ENCODE results near the gene NEK8.
A peak's percentile ranks its signal among the peaks of the same experiment; 100 is the strongest.
"Not testable (repeated sequence)": the region's sequence is repeated elsewhere in the genome, so short reads cannot be mapped to it uniquely, and the experiment has no call there.

NEK8 gene

DNA sequence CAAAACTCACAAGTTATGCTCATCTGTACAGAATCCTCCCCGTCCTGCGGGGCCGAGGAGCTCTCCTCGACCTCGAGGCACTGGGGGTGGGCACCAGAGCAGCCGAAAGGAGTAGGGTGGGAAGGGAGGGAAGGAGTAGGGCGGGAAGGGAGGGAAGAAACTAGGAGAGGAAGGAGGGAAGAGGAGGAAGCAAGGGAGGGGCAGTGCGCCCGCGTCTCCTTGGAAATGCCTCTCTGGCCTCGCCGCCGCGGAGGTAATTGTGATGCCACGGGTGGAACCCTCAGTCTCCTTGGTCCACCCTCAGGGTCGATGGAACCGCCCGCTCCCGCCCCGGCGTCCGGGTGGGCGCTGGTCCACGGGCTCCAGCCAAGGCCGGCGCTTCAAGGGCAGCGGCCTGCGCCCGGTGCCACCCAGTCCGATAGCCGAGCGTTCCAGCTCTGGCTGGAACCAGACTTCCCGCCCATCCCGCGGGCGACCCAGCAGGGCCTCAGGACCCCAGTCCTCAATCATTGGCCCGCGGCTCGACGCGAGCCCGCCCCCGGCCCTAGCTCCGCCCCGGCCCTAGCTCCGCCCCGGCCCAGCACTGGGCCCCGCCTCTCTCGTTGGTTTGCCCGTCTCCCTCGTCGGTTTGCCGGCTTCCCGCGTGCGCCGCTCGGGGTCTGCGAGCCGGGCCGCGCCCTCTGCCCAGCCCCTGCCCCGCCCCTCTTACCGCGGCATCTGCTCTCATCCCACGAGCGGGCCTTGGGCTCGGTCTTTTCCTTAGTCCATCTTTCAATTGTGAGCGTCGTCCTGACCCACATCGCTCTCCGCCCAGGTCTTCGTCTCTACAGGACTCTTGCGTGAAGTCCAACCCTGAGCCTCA, 17.5 kb upstream of the NEK8 start:
- DNase-seq: peak; percentile 54 to 87

DNA sequence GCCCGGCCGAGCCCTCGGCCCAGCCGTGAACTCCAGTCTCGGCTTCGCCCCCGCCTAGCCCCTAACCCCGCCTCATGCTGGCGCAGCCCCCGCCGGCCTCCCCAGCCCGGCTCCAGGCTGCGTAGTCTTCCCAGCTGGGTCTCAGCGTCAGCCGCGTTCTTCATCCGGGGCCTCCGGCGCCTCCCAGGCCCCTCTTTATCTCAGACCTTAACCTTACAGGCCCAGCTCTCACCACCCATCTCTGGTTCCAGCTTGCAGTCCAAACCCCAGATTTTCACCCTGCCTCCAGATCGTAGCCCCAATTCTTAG, 16.9 kb upstream of the NEK8 start, which contains the start of gene PROCA1:
PROCA1 (minus strand) TSS at position 166 of the 309 bp plus-strand sequence. CDS start 228 bp downstream, outside the sequence.
- no peak for DNase-seq

DNA sequence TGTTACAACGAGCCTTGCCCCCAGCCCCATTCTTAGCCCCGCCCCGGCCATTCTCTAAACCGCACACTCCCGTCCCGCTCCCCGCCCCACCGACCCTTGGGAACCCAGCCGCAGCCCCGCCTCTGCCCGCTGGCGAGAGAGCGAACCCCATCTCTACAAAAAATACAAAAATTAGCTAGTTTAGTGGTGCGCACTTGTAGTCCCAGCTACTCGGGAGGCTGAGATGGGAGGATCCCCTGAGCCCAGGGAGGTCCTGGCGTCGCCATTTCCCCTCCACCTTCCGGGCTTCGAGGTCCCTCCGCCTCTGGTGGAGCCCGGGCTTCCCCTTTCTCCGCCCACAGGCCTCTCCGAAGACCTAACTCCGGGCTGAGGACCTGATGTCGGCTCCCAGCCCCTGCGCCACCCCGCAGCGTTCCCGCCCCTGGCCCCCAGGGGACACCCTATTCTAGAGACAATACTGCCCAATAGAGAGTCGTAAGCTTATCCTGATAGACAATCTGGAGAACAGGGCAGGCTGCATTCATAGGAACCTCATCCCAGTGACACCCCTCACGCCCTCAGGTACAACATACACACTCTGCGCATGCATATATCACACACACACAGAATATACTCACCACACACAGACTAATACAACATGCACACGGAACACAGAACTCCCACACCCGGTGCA, 16.4 kb upstream of the NEK8 start:
- DNase-seq: no peak

DNA sequence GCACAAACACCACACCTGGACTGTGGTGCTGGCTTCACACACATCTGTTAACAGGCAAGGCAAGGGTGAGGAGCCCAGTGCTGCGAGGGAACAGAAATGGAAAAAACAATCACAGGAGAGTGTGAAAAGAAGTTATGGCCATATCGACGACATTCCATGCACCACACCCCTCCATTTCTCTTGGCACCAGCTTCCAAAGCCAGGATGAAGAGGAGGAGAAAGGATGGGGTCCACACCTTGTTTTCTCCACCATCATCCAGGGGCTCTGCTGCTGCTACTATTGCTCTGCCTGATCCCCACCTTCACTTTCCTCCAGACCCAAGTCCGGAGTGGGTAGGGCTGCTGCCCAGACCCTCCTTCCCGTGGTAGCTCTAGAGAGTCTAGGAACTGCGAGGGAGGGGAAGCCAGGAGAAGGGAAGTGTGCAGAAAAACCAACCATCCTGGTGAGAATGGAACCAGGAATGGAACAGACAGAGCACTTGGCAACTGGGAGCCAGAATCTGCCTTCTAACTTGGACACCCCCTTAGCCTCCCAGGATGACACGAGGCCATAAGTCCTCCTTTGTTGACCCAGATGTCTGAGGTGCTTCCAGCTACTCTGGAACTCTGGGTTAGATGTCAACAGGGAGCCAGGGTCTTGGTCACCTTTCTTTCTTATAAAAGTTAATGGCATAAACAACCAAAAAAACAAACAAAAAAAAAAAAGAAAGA, 15.7 kb upstream of the NEK8 start:
- no peak for DNase-seq

DNA sequence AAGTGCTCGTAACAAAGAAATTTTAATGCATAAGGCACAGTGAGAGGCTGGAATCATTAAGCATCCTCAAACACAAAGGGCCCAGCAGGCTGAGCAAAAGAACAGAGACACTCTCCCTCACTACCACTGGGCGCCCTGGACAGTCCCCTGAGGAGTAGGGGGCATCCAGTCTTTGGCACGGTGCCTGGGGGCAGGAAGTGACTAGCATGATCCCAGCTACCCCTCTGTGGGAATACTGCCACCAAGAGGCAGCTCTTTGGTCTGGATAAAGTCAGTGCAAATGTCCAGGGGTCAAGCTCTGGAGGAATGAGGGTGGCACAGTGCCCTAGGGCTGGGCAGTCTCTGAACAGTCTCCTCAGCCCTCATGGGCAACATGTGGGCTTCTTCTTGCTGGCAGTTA, 14.3 kb upstream of the NEK8 start:
- DNase-seq: no peak

DNA sequence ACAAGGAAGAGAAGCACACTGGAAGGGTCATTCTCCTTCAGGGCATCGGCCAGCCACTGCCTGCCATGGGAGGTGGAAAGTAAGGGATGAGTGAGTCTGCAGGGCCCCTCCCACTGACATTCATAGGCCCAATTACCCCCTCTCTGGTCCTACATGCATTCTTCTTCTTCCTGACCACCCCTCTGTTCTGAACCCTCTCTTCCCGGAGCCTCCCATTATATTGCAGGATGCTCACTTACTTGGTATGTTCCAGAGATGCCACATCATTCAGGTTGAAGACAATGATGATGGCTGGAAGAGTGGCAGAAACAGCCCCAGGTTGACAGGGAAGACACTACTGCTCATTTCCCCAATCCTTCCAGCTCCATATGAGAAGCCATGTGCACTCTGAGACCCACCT, 13.4 kb upstream of the NEK8 start:
- no peak for DNase-seq

DNA sequence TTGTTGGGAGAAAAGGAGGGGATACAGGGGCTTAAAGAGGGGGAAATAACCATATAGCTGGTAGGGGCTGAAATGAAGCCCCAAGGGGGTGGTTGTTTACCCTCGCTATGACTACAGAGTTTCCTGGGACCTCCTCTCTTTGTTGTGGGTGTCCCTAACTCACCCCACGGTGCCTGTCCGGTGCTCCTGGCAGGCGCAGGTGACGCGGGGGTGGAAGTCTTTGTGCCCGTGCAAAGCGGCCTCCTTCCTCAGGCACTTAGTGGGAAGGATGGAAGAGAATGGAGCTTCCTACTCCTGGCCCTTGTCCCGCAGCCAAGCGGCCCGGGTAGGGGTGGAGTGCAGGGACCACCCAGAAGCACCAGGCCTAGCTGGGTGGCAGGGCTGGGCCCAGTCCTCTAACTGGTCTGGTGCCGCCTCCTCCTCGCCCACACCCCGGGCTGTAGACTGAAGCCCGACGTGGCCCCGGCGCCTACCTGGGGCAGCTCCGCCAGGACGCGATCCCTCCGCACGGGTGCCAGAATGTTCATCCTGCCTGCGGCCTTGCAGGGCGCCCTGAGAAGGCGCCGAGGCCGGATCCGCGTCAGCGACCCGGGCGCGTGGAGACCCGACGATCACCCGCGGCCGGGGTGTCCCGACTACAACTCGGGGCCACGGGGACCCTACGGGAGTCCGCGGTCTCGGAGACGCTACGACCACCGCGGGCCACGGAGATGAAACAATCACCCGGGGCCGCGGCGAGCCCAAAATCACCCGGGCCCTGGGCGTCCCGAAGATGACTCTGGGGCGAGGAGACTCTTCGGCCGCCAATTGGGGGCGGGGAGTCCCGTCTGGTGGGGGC, 11.6 kb upstream of the NEK8 start:
- DNase-seq: no peak

DNA sequence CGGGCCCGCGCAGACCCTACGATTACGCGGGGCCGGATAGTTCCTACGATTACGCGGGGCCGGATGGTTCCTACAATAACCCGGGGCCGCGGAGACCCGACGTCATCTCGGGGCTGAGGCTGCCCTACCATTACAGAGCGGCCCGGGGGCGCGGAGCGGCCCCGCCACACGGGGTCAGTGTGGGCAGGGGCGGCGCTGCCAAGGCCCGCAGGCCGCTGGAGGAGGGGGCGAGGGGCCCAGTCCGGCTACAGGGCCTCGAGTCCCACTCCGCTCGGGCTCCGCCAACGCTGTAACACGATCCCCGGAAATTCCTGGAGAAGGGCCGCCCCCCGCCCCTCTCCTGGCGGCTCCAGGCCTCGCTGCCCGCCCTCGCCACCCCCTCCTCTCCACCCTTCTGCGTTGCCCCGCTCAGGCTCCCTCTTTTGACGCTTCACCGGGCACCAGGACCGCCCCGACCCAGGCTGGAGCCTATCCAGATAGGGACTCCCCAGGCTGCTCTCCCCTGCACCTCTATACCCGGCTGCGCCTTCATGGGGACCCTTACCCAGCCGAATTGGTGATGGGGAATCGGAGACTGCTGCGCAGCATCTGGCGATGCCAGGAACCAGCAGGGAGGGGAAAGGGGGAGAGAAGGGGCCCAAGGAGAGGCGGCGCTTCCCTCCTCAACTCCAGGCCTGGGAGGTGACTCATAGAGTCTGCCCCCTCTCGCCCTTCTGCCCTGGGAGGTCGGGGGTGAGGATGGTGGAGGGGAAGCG, 10.8 kb upstream of the NEK8 start, which contains the start of gene RAB34:
RAB34 (minus strand) TSS at position 291 of the 755 bp plus-strand sequence. CDS start 602 bp downstream, outside the sequence.
- peak; percentile 62 to 86 for DNase-seq

DNA sequence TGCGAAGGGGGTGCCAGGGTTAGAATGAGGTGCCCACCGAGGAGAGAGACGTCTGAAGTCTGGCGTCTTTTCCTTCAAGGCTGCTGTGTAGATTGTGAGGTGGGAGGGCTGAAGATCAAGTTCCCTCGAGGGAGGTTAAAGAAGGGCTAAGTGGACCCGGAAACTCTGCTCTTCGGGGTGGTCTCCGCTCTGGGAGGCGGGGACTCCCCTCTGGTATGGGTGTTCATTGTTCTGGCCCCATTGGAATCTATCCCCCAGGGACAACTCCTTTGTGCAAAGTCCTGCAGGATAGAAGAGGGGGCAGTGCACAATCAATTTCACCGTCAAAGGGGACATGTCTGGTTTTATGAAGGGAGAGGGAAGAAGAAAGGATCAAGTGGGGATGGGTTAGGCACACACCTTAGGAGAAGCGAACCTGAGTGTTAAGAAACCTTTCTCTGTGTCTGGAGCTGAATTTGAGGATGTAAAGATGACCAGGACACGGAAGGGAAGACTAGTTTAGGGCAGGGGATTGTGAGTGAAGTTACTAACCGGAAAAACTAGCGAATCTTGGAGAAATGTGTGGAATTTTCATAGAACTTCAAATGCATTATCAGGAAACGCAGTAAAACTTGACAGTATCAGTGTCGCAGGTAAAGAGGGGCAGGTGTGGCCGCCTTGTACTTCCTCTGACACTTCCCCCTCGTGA, 10.1 kb upstream of the NEK8 start:
- DNase-seq: no peak

DNA sequence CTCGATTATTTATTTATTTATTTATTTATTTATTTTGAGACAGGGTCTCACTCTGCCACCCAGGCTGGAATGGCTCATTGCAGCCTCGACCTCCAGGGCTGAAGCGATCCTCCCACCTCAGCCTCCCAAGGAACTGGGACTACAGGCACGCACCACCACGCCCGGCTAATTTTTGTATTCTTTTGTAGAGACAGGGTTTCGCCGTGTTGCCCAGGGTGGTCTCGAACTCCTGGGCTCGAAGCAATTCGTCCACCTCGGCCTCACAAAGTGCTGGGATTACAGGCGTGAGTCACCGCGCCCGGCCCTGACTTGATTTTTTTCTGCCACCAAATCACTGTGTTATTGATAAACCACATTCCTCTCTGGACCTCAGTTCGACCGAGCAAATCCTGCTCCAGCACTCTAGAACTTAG, 9.6 kb upstream of the NEK8 start:
- DNase-seq: no peak

DNA sequence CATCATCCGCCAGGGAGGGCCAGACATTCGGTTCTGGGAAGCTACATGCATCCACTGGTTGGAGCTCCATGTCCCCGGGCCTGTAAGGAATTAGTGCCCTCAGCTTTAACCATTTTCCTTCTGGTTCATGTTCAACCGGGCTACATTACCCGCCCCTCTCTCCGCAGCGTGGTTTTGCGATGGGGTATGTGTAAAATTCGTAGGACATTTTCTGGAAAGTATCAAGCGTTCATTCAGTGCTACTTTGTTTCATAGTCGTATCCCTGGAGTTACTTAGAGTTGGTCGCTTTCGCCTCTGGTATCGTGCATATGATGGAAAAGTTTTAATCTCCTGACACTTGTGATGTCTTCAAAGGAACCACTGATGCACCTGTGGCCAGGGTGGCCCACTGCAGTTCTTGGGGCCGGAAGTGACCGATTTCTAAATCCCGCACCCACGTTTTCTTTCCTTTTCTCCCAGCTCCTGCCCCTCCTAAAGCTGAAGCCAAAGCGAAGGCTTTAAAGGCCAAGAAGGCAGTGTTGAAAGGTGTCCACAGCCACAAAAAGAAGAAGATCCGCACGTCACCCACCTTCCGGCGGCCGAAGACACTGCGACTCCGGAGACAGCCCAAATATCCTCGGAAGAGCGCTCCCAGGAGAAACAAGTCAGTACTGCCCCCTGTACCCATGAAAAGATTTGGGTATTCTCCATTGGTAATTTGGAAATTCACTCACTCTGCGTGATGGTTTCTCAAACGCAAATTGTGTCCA, 8.2 kb upstream of the NEK8 start:
- no peak for DNase-seq

DNA sequence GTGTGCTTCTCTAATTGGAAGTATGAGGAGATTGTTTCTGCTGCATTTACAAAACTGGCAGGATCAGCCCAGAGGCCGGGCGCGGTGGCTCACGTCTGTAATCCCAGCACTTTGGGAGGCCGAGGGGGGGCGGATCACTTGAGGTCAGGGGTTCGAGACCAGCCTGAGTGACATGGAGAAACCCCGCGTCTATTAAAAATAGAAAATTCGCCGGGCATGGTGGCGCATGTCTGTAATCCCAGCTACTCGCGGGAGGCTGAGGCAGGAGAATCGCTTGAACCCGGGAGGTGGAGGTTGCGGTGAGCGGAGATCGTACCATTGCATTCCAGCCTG, 7.6 kb upstream of the NEK8 start:
- not testable (repeated sequence) for DNase-seq

DNA sequence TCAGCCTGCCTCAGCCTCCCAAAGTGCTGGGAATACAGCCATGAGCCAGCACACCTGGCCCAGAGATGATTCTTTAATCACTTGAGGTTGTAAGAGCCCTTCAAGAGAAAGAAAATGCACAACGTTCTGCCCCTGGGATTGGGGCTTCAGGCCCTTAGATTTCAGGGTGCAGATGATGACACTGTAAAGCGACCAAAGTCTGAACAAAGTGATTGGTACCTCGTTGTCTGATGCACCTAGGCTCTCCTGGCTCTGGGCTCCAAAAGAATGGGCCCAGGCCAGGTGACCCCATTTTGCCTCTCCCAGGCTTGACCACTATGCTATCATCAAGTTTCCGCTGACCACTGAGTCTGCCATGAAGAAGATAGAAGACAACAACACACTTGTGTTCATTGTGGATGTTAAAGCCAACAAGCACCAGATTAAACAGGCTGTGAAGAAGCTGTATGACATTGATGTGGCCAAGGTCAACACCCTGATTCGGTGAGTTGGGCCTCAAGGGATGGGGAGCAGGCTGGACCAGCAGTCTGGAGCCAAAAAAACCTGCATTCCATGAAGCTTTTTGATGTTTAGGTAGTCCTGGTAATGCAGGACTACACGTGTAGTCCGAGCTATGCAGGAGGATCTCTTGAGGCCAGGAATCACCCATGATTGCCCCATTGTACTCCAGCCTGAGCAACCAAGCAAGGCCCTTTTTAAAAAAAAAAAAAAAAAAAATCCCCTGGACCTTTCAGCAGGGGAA, 6.0 kb upstream of the NEK8 start:
- DNase-seq: no peak

DNA sequence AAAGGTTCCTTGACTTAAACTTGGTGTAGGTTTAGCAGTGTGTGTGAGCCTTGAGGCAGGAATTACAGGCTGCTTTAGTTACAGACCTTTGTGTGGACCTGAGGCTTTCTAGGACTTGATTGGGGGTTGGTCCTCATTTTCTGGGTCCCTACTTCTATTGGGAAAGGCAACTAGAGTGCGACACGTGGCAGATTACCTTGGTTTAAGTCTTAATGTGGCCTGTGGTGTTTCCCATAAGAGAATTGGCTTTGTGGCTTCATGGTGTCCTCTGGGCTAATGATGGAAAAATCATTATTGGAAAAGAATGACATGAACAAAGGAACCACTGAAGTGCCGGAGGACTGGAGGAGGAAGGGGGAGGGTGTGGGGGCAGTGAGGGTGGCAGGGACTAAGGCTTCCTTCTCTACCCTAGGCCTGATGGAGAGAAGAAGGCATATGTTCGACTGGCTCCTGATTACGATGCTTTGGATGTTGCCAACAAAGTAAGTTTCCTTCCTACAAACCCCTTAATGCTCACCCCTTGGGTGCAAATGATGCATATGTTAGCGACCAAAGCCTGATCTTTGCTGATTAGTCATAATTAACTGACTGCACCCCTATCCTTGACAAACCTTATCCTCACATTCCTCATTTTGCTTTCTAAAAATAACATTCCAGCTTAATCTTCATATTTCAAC, 5.3 kb upstream of the NEK8 start:
- no peak for DNase-seq

DNA sequence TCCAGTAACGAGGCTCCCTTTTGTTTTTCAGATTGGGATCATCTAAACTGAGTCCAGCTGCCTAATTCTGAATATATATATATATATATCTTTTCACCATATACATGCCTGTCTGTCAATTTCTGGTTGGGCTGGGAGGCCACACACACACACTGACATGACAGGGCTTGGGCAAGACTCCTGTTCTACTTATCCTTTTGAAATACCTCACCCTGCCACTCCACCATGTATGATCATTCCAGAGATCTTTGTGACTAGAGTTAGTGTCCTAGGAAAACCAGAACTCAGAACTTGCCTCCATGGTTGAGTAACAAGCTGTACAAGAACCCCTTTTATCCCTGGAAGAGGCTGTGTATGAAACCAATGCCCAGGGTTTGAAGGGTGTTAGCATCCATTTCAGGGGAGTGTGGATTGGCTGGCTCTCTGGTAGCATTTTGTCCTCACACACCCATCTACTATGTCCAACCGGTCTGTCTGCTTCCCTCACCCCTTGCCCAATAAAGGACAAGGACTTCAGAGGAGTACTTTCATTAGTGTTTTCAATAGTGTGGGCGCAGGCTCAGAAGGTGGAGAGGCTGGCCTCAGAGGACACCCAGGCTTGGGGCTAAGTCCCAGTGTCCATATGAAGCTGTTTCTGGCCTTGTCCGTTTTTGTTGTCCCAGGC, 4.6 kb upstream of the NEK8 start:
- DNase-seq: not testable (repeated sequence)

DNA sequence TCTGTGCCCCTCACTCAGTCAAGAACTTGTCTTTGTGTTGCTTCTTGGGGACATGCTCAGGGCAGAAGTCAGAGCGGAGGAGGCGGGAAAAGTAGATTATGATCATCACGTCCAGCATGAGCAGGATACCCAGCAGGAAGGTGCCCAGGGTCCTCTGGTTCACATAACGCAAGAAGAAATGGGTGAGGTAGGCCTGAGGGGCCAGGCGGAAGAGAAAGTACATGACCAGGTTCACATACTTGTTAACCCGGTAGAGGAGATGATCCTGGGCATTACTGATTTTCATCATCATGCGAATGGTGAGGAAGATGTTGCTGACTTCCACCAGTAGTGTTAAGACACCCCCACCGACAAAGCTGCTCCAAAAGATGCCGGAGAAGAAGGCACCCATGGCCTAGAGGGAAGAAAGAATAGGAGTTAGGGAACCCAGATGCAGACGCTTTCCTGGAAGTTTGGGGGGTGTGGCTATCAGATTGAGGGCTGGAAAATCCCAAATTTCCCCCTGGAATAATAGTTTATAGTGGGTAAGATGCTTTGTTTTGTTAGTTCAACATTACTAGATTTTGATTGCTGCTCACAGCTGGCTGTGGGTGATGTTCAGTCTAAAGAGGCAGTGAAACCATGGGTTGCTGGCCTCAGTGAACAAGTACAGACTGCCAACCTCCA, 4.0 kb upstream of the NEK8 start:
- DNase-seq: no peak

DNA sequence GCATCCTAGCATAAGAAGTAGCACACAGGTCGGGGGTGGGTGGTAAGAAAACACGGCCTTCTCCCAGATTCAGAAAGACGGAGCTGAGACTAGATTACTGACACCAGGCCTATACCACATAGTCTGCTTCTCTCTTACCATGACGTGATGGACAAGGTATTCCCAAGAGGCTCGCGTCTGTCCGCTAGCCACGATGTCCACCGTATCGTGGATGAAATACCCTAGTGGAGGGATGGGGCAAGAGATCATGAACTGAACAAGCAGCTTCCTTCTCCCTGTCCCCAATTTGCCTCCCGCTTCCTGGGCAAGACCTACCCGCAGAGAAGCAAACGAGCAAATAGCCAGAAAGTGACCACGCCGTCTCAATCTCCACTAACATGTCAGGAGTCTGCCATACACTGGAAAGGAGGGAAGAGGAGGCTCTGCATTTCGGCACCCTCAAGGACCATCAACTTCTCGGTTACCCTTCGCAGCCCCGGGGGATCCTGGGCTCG, 3.4 kb upstream of the NEK8 start:
- peak in 1 of 2 experiments; percentile 75 for DNase-seq

DNA sequence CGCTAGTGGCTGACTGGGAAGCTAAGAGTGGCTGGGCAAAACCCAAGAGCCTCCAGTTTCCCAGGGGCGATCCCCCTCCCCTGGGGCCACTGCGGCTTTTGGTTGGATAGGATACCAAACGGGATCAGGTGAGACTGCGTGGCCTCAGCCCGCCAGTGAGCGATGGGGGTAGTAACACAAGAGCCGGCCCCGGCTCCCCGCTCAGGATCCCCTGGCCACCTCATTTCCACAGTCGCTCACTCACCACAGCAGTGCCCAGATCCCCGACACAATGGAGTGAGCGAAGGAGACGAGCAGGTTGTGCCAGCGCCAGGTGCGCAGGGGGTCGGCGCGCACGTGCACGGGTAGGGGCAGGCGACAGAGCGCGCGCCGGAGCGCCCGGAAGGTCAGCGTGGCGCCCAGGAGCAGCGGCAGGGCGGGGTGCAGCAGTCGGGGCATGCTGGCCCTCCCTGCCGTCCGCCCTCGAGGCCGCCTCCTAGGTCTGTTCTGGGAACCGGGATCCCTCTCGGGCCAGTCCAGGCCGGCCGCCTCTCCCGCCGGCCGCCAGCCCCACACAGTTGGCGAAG, 2.8 kb upstream of the NEK8 start:
- peak in 1 of 2 experiments; percentile 59 for DNase-seq
